ENCODE data around the gene COLEC11.

GRCh38 chr2:3580449-3580848 lies 14.5 kb upstream of the COLEC11 start:
- TF ChIP-seq, protein P1, sequence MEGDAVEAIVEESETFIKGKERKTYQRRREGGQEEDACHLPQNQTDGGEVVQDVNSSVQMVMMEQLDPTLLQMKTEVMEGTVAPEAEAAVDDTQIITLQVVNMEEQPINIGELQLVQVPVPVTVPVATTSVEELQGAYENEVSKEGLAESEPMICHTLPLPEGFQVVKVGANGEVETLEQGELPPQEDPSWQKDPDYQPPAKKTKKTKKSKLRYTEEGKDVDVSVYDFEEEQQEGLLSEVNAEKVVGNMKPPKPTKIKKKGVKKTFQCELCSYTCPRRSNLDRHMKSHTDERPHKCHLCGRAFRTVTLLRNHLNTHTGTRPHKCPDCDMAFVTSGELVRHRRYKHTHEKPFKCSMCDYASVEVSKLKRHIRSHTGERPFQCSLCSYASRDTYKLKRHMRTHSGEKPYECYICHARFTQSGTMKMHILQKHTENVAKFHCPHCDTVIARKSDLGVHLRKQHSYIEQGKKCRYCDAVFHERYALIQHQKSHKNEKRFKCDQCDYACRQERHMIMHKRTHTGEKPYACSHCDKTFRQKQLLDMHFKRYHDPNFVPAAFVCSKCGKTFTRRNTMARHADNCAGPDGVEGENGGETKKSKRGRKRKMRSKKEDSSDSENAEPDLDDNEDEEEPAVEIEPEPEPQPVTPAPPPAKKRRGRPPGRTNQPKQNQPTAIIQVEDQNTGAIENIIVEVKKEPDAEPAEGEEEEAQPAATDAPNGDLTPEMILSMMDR (IDR thresholded peaks at IDR 0.05), result no peak
- TF ChIP-seq EP300 (IDR thresholded peaks at IDR 0.05) (no peak), POLR2A (IDR thresholded peaks at IDR 0.05; ENCODE audit: low read depth) (no peak)

All from esophagus muscularis mucosa (tissue), 4 donors.